ENCODE measurements around the gene TBL2.
"Not testable (repeated sequence)": the region's sequence is repeated elsewhere in the genome, so short reads cannot be mapped to it uniquely, and the experiment has no call there.

TBL2 gene

GRCh38 chr7:73578342-73579128, at the start of gene TBL2:
TSS of gene TBL2 (minus strand) at chr7:73578579. CDS start at chr7:73578549, 30 bp downstream.
- DNase-seq (ENCODE audit: low spot score), result peak; percentile 99

GRCh38 chr7:73626814-73627213, 48.4 kb upstream of the TBL2 start:
- no peak for DNase-seq (ENCODE audit: low spot score)

DNA sequence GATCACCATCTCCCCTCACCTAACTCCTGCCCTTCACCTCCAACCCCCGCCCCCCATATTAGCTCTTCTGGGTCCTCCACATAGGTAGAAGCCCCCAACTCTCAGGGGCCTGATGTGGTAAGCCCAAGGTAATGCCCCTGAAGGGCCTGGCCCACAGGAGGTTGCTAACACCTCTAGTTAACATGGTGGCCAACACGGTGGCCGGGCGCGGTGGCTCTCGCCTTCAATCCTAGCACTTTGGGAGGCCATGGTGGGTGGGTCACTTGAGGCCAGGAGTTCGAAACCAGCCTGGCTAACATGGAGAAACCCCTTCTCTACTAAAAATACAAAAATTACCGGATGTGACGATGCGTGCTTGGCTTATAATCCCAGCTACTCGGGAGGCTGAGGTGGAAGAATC, 46.9 kb upstream of the TBL2 start:
- no peak for DNase-seq (ENCODE audit: low spot score)

DNA sequence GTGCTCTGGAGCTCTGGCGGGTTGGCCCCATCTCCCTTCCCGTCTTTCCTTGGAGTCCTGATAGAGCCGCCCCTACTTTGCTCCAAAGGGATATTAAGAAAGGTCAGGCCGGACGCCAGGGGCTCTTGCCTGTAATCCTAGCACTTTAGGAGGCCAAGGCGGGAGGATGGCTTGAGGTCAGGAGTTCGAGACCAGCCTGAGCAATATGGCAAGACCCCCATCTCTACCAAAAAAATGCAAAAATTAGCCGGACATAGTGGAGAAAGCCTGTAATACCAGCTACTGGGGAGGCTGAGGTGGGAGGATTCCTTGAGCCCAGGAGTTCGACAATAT, 46.3 kb upstream of the TBL2 start:
- DNase-seq (ENCODE audit: low spot score), result no peak

DNA sequence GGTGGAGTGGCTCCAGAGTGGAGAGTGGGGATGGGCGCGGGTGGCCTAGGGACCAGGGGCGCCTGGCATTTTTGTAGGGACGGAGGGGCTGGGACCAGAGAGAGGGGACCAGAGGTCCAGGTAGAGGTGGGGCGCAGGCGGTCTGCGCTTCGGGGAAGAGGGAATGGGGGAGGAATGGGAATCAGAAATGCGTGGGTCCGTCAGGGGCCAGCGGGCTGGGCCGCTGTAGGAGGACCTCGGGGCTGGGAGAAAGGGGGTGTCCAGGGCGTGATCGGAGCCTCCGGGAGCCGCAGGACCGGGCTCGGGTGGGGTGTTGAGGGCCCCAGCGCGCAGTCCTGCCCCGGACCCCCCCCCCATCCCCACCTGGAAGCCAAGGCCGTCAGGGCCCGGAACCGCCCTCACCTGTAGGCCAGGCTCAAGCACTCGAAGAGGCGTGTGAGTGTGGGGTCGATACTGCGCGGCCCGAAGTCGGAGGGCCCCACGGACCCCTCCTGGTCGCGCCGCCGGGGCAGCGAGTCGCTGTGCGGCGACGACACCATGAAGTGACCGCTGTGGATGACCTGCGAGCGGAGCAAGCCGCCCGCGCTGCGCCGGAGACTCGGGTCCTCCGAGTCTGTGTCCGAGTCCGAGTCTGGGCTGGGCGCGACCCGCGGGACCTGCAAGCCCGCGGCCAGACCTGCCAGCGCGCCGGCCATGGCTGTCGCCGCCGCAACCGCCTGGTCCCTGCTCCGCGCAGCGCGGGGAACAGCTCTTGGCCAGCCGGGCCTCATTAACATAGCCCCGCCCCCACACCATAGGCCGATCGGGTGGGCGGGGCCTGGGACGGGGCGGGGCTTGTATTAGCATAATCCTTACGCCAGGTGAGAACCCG, 45.7 kb upstream of the TBL2 start, which contains the start of gene MLXIPL:
TSS of gene MLXIPL (minus strand) at position 725 of the 871 bp plus-strand sequence. CDS start at position 695, 30 bp downstream.
- DNase-seq (ENCODE audit: low spot score), result peak; percentile 36

GRCh38 chr7:73622909-73623797, 44.8 kb upstream of the TBL2 start:
- DNase-seq (ENCODE audit: low spot score), result no peak

- no peak for DNase-seq (ENCODE audit: low spot score)
These were observed 44.1 kb upstream of the TBL2 start for GRCh38 chr7:73622527-73622908.

DNA sequence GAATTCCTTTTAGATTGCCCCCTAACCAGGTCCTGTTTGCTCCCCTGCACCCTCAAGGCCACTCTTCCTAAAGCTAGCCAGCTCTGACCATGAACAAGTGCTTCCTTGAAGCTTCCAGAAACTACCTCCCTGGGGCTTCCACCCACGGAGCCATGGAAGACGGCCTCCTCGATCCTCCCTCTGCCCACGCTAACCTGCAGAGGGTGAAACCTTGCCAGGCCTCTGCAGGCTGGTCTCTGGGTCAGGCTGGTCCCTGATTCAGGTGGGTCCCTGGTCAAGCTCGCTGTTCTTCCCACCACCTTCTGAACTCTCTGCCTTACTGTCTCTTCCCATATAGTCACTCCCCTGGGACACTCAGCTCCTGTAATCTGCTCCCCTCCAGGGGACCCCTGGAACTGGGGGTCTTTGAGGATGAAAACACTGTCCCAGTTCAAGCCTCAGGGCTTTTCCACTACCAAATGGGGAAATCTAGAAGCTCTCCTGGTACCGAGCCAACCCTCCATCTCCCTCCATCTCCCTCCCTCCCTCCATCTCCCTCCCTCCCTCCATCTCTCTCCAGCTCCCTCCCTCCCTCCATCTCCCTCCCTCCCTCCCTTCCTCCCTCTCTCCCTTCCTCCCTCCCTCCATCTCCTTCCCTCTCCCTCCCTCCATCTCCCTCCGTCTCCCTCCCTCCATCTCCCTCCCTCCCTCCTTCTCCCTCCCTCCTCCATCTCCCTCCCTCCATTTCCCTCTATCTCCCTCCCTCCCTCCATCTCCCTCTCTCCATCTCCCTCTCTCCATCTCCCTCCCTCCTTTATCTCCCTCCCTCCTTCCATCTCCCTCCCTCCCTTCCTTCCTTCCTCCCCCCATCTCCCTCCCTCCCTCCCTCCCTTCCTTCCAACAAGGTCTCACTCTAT, 43.0 kb upstream of the TBL2 start:
- DNase-seq (ENCODE audit: low spot score), result no peak

DNA sequence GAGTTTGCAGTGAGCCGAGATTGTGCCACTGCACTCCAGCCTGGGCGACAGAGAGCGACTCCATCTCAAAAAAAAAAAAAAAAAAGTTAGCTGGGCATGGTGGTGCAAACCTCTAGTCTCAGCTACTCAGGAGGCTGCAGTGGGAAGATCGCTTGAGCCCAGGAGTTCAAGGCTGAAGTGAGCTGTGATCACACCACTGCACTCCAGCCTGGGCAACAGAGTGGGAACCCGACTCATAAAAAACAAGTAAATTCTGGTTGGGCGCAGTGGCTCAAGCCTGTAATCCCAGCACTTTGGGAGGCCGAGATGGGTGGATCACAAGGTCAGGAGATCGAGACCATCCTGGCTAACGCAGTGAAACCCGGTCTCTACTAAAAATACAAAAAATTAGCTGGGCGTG, 41.0 kb upstream of the TBL2 start:
- DNase-seq (ENCODE audit: low spot score), result not testable (repeated sequence)

GRCh38 chr7:73618538-73618937, 40.2 kb upstream of the TBL2 start:
- no peak for DNase-seq (ENCODE audit: low spot score)

GRCh38 chr7:73617520-73617919, 39.1 kb upstream of the TBL2 start:
- DNase-seq (ENCODE audit: low spot score), result not testable (repeated sequence)

GRCh38 chr7:73615886-73616285, 37.5 kb upstream of the TBL2 start:
- no peak for DNase-seq (ENCODE audit: low spot score)

GRCh38 chr7:73614937-73615336, 36.6 kb upstream of the TBL2 start:
- DNase-seq (ENCODE audit: low spot score), result not testable (repeated sequence)

DNA sequence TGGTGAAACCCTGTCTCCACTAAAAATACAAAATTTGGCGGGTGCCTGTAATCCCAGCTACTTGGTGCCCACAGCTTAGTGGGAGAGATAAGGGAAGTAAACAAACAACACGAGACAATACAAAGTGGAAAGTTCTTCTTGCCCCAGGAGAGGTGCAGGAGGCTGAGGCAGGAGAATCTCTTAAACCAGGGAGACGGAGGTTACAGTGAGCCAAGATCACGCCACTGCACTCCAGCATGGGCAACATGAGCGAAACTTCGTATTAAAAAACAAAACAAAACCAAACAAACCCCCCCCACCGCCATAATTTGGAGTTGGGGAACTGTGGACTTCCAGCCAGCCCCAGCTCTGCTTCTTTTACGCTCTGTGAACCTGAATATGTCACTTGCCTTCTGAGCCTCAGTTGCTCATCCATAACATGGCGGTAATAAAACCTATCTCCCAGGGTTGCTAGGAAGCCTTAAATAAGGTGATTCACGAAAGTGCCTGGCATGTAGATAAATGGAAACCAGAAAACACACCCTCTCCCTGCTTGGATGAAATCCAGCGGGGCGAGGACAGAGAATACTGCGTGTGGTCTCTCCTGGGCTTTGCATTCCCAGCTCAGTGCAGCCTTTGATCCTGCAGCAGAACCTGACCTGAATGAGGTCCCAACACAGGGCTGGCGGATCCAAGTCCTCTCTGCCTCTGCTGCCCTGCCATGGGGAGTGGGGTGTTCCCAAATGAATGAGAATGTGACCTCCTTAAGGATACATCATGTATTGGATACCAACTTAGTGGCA, 35.8 kb upstream of the TBL2 start:
- no peak for DNase-seq (ENCODE audit: low spot score)

DNA sequence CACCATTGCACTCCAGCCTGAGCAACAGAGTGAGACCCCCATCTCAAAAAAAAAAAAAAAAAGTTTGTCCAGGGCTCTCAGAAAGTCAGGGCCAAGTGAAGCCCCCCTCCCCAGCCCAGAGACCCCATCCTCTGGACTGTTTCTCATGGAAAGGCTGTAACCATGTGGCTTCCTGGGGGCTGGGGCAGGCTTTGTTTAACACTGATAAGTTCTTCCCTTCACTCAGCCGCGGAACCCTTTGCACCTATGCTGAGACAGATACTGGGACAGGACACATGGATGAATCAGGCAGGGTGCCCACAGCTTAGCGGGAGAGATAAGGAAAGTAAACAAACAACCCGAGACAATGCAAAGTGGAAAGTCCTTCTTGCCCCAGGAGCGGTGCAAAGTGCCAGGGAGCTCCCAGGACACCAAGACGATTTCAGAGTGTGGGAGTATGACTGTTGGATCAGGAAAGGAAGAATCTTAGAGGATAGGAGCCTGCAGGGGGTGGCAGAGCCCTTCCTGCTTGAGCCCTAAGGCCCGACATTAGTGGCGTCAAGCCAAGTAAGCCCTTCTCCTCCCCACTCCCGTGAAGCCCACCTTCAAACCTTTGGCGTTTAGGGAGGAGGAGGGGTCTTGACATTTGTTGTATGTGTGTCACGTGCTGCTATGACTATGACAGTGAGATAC, 34.4 kb upstream of the TBL2 start:
- DNase-seq (ENCODE audit: low spot score), result no peak

- no peak for DNase-seq (ENCODE audit: low spot score)
These were observed 32.7 kb upstream of the TBL2 start for GRCh38 chr7:73611017-73611555.

DNA sequence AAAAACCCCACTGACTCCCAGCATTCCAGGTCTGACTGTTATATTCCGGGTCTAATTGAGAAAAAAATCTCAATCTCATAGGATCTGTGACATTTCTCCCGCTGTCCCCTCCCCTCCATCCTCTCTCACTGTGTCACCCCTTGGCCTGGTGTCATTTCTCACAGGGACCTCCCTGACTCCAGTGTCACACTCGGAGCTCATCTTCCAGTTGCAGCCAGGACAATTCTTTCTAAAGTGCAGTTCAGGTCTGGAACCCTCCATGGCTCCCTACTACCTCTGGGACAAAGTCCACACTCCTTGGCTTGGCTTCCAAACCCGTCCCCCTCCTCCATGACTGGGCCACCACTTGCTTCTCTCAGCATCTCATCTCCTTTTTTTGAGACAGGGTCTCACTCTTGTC, 31.7 kb upstream of the TBL2 start:
- no peak for DNase-seq (ENCODE audit: low spot score)

GRCh38 chr7:73607692-73607983, 29.3 kb upstream of the TBL2 start:
- not testable (repeated sequence) for DNase-seq (ENCODE audit: low spot score)

- peak; percentile 71 for DNase-seq (ENCODE audit: low spot score)
These were observed 28.7 kb upstream of the TBL2 start for GRCh38 chr7:73606801-73607691.

Data from hematopoietic multipotent progenitor cell treated with erythropoietin and hydrocortisone succinate and interleukin-3 and kit ligand, for 17 days (in vitro differentiated cells).